Measurements from ENCODE around the gene RADX.

GRCh38 chrX:106613277-106613676 lies 1.5 kb downstream of the RADX start:
- TF ChIP-seq CTCF (IDR thresholded peaks at IDR 0.05; ENCODE audit: extremely low read depth in 1 of 2, insufficient read depth in 1 of 2, low read depth in 1 of 2, low read length in 2 of 2) (no peak), JUN (IDR thresholded peaks at IDR 0.05; ENCODE audit: borderline replicate concordance, insufficient read depth, insufficient read length, low read depth) (no peak), EZH2 (IDR thresholded peaks at IDR 0.05; ENCODE audit: borderline replicate concordance, low read depth, low read length, severe bottlenecking) (no peak), POLR2A (IDR thresholded peaks at IDR 0.05; ENCODE audit: low read depth, low read length) (no peak)

All from endothelial cell of umbilical vein (primary cell).